GM10266 (cell line): Measurements from ENCODE around the gene RBMY1F.
"Not testable (repeated sequence)": the region's sequence is repeated elsewhere in the genome, so short reads cannot be mapped to it uniquely, and the experiment has no call there.

Experiments
- DNase-seq: peaks from one replicate; pipeline ENCODE4 v3.0.0; 2012; ENCODE audit errors: extremely low spot score

RBMY1F gene

GRCh38 chrY:22182823-22183222, at the start of gene RBMY1F:
Gene RBMY1F, minus strand, starts transcription at chrY:22182923. Its CDS starts 1,954 bp downstream, at chrY:22180969.
- not testable (repeated sequence) for DNase-seq

- not testable (repeated sequence) for DNase-seq
Measured at GRCh38 chrY:22151144-22151543, 31.6 kb downstream of the RBMY1F start.

- not testable (repeated sequence) for DNase-seq
Measured at GRCh38 chrY:22141011-22141695, 41.6 kb downstream of the RBMY1F start.

- not testable (repeated sequence) for DNase-seq
Measured at GRCh38 chrY:22134719-22135118, 48.0 kb downstream of the RBMY1F start.

- not testable (repeated sequence) for DNase-seq
Measured at GRCh38 chrY:22130494-22130893, 52.2 kb downstream of the RBMY1F start.
